Putamen (tissue), 1 donor: ENCODE results near the gene RERE.

ENCODE experiments used
- DNase-seq: peaks from one replicate; pipeline ENCODE4 v3.0.0-alpha.2; 2016; ENCODE audit warnings: low spot score

Gene RERE

DNA sequence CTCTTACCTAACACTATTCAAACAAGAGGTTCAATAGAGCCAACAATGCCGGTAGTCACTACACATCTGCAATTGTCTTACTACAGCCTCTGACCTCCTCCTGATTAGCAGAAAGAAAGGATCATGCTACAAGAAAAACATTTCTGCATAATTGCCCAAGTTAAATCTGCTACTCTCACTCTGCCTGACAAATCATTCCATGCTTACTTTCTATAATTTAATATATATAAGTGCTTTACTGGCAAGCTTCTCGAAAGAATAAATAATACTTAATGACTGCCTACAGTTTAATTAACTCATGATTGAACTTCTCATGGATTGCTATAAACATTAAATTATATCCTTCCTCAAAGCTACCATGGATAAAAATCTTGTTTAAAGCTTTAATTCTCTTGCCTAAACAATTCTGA is 343.5 kb downstream of the RERE start:
- no peak for DNase-seq

DNA sequence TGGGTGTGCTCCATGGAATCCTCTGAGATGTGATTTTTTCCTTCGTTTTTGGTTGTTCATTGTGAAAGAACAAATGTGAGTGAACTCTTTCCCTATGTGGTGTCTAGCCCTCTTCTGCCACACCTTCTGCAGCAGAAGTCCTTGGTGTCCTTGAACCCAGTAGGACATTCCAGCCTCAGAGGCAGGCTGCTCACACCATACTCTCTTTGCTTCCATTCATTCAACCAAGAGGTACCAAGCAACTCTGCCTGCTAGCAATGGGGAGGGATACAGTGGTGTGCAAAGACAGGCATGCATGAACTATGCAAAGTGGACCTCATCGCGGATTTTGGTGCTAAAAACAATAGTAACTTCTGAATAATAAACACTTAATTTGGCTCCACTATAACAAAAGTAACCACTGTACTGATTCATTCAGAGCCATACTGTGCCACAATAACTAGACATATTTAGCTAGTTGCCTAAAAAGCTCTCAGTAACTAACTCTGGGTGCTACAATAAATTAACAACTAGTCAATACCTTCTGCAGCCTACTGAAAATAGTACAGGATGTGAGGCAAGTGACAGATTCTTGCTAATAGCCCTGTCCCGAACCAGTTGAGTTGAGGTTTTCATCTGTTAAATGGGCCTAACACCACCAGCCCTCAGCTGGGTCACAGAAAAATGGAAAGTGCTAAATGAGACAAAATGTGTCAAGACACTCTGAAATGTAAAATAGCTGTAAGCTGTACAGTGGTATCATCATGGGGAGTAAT is 344.1 kb downstream of the RERE start:
- DNase-seq, result no peak

DNA sequence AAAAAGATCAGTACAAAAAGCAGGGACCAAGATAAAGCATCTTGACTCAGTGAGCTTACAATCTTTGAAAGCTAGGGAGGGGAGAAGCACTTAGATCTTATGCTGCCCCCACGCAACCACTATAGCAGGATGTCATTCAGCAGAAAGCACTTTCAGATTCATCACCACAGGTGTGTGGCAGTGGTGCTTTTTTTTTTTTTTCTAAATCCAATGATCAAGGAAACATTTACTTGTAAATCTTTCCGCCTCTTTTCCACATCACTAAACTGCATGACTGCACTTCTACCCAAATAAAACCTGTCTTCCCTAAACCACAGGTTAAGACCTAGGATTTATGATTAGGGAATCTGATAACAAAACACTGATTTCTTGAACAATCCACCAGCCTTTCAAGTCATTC is 344.8 kb downstream of the RERE start:
- DNase-seq, result peak; percentile 47

DNA sequence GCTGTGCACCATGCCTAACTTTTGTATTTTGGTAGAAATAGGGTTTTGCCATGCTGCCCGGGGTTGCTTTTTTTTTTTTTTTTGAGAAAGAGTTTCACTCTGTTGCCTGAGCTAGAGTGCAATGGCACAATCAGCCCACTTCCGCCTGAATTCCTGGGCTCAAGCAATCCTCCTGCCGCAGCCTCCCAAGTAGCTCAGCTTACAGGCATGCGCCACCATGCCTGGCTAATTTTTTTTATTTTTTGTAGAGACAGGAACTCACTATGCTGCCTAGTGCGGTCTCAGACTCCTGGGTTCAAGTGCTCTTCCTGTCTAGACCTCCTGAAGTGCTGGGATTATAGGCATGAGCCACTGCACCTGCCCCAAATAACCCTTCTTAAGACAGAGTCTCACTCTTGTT is 346.0 kb downstream of the RERE start:
- DNase-seq, result no peak

DNA sequence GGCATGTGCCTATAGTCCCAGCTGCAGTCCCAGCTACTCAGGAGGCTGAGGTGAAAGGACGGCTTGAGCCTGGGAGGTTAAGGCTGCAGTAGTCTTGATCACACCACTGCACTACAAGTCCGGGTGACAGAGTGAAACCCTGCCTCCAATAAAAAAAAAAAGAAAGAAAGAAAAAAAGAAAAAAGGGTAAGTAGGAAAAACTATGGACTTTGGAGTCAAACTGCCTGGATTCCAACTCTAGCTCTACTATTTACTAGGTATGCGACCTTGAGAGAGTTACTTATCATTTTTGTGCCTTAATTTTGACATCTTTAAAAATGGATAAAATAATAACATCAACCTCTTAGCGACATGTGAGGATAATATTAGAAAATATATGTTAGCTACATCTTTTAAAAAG is 348.7 kb downstream of the RERE start:
- no peak for DNase-seq

DNA sequence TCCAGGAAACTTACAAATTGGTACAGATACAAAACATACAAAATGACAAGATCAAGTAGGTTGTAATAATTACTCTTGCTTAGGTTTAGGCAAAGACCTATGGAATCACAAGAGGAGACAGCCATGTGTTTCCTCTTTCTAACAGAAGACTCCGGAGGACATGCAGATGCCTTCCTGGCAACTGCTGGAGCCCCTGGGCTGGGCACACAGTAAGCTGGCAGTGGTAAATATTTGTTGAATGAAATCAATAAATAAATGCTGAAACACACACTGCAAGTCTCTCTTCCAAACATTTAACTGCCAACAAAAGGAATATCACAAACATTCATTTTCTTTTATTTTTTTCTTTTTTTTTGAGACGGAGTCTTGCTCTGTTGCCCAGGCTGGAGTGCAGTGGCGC is 350.1 kb downstream of the RERE start:
- DNase-seq, result no peak

DNA sequence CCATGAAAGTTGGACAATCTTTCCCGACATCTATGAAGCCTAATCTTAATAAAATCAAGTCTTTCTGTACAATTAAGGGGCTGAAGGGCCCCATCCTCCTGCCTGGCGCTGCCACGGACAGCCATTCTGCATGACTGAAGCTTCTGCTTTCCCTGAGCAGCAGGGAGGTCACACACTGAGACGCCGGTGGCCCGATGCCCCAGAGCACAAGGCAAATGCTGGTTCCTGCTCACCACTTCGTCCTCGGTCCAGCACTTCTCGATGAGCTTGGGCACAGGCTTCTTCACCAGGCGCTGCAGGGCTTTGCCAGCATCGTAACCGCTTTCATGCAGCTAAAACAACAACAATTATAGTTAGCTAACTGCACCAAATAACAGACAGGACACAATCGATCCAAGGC is 351.7 kb downstream of the RERE start:
- DNase-seq, result no peak

DNA sequence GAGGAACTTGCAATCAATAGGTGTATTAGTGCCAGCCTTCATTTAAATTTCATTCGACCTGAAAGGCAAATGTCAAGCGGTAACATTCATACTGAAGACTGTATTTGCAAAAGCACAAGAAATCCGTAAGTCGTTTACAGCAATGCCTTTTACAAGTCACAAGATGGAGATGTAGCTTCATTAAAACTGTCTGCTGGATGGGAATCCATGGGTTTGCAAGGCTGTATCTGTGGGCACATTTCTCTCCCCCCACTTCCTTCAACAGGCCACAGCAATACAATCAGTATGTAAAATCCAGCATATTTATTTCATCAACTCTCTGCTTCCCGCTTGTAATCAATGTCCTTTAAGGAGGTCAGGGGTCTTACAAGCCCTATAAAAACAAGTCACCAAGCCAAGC is 352.4 kb downstream of the RERE start:
- DNase-seq, result peak; percentile 58

DNA sequence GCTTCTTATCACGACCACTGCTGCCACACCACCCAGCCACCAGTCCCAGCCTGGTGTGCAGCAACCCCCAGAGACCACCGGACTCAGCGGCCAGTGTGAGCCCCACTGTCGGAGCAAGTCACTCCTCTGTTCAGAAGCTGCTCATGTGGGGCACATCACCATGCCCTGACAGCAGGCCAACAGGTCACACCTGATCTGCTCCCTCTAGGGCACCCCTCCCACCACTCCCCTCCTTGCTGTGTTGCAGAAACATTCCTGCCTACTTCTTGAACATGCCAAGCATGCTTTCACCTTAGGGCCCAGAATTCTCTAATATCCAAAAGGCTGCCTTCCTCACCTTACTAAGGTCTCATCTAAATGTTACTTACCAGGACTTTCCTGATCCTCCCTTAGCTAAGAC is 353.1 kb downstream of the RERE start:
- DNase-seq, result no peak

DNA sequence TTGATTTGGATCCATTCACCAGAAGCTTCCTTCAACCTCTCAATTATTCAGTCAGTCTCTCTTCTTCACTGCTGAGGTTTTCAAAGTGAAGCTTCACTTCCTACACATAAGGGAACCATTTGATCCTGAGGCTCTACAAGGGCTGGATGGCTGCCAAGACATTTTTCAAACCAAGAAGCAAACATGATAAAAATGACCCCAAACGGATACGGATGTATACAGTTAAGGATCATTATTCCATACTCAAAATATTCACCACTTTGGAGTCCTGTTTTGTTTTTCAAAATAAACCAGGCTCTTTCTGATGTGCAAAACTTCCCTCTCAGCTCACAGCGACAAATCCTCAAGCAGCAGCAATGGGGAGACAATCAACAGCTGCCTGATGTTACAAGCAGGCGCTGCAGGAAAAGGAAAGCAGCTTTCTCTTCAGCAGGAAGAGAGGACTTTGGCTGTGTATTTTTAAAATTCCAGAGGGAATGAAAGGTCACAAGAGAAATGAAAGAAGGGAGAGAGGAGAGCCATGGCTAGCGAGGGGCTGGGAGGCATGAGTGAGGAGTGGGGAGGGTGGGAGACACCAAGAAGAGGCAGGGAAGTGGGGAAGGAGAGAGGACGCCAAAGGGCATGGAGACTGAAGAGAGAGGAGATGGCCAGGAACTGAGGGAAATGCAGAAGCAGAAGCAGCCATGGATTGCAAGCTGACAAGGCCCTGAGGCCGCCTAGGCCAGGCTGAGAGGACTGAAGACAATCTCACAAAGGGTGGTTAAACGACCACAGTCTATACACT is 354.1 kb downstream of the RERE start:
- peak; percentile 63 for DNase-seq

DNA sequence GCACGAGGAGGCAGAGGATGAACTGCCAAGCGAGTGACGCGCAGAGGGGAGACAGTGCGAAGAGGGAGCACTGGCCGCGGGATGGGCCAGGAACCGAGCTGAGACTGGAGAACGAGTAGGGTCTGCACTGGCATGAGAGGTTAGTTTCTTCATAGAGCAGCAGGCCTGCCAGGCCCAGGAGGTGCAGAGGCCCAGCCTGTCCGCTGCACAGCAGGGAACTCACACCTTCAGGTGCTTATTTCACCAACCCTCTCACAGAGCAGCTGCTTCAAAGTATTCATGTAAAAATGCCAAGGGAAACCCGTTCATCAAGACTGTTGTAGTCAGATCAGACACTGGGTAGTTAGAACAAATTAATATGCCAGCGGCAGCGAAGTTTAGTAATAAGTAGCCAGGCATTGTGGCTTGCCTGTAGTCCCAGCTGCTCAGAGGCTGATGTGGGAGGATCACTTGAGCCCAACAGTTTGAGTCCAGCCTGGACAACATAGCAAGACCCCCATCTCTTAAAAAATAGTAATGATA is 355.0 kb downstream of the RERE start:
- no peak for DNase-seq

DNA sequence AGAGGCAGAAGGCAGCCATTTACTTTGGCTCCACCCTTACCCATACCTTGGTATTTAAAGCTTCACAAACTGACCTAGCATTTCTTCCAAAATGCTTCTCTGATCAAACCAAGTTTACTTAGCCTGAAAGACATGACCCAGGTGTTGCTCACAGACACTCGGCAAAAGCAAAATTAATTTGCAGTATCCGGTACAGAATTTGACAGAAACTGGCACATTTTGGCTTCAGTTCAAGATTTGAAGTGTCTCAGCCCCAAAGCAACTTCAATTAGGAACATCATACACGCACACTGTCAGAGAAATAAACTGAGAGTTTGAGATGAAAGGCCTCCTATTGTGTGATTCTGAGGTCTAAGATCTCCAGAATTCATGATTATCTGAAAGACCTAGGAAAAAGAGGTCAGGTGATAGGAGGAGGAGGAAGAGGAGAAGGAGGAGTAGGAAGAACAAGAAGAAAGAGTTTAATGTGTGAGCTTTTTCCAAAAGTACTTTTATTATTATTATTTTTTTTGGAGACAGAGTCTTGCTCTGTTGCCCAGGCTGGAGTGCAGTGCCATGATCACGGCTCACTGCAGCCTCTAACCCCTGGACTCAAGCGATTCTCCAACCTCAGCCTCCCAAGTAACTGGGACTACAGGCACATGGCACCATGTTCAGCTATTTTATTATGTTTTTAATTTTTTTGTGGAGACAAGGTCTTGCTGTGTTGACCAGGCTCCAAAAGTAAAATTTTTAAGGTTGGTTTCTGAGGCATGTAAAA is 355.9 kb downstream of the RERE start:
- DNase-seq, result no peak

DNA sequence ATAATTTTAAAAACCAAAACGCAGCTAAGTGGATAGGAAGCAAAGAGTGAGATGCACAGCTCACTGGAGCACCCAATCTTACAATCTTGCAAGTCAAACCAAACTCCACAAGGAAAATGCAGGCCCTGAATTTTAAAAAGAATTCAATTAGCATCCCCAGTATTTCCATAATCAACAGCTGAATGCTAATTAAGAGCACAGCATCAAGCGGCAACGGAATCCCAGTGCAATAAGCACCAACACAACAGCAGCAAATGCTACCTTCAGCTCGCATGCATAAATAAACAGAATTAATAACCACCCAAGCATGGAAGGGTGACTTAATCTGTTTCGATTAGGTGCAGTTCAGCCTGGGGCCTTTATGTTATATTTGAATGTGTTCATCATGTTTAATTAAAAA is 356.7 kb downstream of the RERE start:
- DNase-seq, result no peak

DNA sequence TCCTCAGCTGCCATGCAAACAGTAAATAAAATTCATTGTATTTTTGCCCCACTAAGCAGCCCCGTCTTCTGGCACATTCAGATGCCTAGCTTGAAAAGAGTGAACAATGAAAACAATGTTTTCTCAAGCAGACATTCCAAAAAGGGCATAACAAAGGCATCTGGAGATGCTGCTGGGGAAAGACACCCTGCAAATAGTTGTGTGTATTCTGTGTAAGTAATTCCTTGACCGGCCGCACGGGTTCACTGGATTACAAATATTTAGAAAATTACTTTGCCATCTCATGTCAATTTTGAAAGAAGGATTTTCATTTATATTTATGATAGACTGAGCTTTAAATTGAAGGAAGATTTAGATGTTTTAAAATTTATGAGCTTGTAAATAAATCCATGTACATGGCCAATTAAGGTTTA is 357.3 kb downstream of the RERE start:
- DNase-seq, result peak; percentile 64

DNA sequence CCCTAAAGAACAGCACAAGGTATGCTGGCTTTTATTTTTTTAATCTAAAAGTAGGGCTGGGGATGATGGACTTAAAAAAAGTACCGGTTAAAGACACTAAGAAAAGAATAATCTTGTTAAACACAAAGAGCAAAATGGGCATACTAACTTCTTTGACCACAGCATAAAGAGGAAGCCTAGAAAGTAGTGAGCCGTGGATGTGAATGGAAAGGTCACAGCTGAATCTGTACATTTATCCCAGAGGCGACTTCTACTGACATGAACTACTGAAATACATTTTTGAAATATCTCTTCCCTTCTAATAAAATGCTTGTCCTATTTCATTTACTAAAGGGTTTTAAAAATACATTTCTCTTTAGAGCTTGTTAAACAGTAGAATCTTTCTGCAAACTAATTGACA is 358.8 kb downstream of the RERE start:
- no peak for DNase-seq

DNA sequence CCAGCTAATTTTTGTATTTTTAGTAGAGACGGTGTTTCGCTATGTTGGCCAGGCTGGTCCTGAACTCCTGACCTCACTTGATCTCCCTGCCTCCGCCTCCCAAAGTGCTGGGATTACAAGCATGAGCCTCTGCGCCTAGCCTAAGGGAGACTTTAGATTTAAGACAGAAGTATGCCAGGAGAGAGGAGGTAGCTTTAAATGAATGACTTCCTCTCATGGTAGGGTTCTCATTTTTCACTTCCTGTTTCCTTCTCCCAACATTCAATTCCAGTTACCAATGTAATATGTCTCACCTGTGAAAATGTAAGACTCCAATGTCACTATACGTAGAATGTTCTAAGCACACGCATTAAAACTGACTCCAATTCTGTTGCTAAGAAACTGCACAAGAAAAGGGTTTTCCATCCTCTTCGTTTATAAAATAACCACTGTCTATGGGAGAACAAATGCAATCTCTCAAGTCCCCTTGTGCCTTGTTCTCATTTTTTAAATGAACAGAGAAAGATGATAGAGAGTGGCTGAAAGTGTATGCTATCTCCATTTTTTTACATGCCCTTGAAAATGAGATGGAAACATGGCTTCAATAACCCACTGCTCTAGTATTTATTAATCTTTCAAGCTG is 359.6 kb downstream of the RERE start:
- no peak for DNase-seq

DNA sequence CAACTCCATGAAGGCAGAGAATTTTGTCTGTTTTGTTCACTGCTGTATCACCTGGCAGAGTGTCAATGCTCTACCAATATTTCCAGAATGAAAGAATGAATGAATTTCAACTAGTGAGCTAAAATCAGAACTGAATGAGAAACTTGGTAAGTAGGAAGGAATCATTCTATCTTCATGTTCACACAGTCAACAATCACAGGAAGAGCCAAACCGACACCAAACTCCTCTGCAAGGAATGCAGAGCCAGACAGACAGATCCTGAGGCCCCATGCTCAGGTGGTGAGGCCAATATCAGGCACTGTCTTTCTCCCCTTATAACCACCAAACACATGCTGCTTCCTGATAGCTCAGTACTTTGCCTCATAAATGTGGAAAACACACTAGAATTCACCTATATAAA is 360.4 kb downstream of the RERE start:
- DNase-seq, result no peak

DNA sequence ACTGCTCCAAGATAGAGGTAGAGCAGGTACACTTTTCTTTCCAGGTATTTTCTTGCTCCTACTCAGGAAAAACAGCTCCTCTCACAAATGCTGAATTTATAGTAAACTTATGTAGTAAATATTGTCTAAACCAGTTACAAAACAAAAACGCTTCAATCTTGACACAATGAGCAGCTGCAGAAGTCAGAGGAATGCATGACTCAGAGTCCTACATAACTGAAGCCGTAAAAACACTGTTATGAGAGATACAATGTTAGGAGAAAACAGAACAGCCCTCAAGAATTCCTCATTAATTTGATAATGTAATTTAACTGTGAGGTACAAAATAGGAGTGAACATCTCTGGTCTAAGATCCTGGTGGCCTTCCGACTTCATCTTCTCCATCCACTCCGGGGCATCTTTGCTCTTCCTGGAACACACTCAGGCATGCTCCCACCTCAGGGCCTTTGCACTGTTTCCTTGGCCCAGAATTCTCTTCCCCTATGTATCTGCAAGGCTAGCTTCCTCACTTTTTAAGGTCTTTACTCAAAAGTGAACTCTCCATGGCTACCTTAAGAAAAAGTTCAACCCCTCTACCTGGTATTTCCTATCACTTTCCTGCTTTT is 361.0 kb downstream of the RERE start:
- no peak for DNase-seq

DNA sequence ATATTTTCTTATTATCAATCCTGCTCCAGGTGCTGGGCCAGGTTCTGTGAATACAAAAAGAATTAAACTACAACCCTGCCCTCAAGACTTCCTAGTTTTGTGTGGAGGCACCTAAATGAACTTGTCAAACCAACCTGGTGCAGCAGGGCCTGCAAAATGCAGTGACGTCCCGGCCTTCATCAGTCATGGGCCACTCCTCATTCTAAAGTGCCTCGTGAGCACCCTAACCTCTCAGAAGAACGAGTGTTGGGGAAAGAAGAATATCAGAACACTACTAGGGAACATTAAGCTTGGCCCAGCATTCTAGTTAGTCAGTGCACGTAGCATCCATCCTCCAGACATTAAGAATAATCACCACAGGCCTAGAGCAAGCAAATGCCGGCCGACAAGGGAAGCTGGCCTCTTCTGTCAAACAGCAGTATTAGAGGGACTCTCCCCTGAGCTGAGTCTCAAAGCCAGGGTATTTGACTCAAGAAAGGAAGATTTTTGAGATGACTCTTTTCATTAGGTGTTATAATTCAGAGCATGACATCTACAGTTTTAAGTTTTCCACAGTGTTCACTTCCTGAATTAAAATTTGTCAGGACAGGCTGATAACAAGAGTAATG is 361.6 kb downstream of the RERE start:
- DNase-seq, result no peak

DNA sequence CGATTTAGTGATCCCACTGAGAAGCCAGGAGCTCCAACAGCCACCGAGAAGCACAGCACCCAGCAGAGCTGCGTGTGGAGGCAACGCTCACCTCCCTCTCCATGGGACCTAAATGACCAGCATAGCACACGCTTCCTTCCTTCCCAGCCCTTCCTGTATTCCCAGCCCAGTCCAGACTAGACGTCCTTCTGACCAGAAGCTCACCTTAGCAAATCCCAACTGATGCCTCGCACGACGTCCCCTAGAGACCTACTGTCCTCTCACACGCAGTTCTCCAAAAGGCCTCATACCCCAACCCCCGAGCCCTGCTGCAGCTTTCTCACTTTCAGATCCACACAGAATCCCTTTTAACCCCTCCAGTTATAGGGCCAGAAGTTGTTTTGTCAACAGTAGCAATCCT is 367.1 kb downstream of the RERE start:
- DNase-seq, result no peak

DNA sequence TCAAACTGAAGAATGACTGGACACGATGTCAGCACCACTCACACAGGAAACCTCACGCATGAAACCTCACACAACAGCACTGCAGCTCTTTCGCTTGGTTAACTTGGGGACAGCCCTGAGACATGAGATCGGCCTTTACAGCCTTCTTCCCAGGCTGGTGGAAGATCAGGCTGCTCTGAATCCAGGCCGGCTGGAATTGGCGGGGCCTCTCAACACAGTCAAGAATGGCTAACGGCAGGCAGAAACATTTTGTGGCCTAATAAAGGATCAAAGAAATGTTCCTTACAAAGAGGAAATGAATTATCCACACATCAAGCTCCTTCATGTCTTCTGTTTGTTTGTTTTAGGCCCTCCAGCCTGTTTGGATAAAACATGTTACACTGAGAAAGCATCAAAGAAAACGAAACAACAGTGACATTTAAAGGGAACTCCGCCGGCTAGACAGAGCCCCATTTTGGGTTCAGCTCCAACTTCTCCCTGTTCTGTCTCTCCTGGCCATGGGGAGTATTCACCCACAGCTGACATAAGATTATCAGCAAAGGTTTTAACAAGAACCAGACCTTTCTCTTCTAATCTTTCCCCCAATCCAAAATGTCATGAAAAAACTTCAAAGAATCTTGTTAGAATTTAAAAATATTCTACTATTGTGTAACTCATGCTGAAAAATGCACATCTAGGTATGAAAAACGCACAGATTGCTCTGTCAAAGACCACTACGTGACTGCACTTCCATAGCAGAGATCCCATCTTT is 368.4 kb downstream of the RERE start:
- no peak for DNase-seq
